MV-4-11 (cell line): ENCODE measurements around the gene SEC31A.
"Not testable (repeated sequence)": the region's sequence is repeated elsewhere in the genome, so short reads cannot be mapped to it uniquely, and the experiment has no call there.

Source experiments
- DNase-seq: peaks from one replicate; lab custom pipeline; 2025; lab: John Stamatoyannopoulos, UW

The SEC31A gene

GRCh38 chr4:82892467-82892802 is 1.5 kb upstream of the SEC31A start:
- no peak for DNase-seq

GRCh38 chr4:82891707-82892466 is 934 bp upstream of the SEC31A start:
- DNase-seq = no peak

- DNase-seq = no peak
Observed at GRCh38 chr4:82890528-82890900, 439 bp downstream of the SEC31A start.

GRCh38 chr4:82889287-82889686 is 1.7 kb downstream of the SEC31A start:
- no peak for DNase-seq

GRCh38 chr4:82886147-82886942 is 4.6 kb downstream of the SEC31A start:
- no peak for DNase-seq

GRCh38 chr4:82885410-82885809 is 5.5 kb downstream of the SEC31A start:
- DNase-seq = no peak

- DNase-seq = no peak
Observed at GRCh38 chr4:82868572-82868971, 22.4 kb downstream of the SEC31A start.

GRCh38 chr4:82866706-82867385 is 24.1 kb downstream of the SEC31A start:
- DNase-seq = no peak

- peak; percentile 64 for DNase-seq
Observed at GRCh38 chr4:82866033-82866432, 24.9 kb downstream of the SEC31A start.

GRCh38 chr4:82865592-82865991 is 25.4 kb downstream of the SEC31A start:
- DNase-seq = peak; percentile 96

GRCh38 chr4:82864336-82864979 is 26.5 kb downstream of the SEC31A start:
- DNase-seq = no peak

- DNase-seq = no peak
Observed at GRCh38 chr4:82861529-82861928, 29.4 kb downstream of the SEC31A start.

- DNase-seq = not testable (repeated sequence)
Observed at GRCh38 chr4:82860487-82860886, 30.5 kb downstream of the SEC31A start.

GRCh38 chr4:82852751-82853285 is 38.1 kb downstream of the SEC31A start:
- DNase-seq = no peak

GRCh38 chr4:82851885-82852750 is 38.8 kb downstream of the SEC31A start:
- peak; percentile 2 for DNase-seq

- no peak for DNase-seq
Observed at GRCh38 chr4:82851318-82851717, 39.6 kb downstream of the SEC31A start.

- DNase-seq = no peak
Observed at GRCh38 chr4:82850684-82851083, 40.3 kb downstream of the SEC31A start.

GRCh38 chr4:82848706-82849105 is 42.2 kb downstream of the SEC31A start:
- no peak for DNase-seq

GRCh38 chr4:82842593-82842992 is 48.4 kb downstream of the SEC31A start:
- DNase-seq = peak; percentile 2

- no peak for DNase-seq
Observed at GRCh38 chr4:82839624-82840023, 51.3 kb downstream of the SEC31A start.

GRCh38 chr4:82833696-82834313 is 57.1 kb downstream of the SEC31A start:
- no peak for DNase-seq
